MM.1S (cell line): ENCODE results near the gene DENND1C.

Source experiments
- EZH2 ChIP-seq: fragments of 300-600 bp; sonication (generic); optimal IDR thresholded peaks from 2 replicates; pipeline ENCODE3; 2017; ENCODE audit warnings: low read depth, mild to moderate bottlenecking, antibody characterized with exemption, low read length, mixed read lengths
- EZH2phosphoT487 ChIP-seq: fragments of 300-600 bp; sonication (generic); IDR thresholded peaks from 2 replicates; pipeline ENCODE4 v1.6.1; 2018; ENCODE audit warnings: antibody characterized with exemption, low read length
- TF ChIP-seq, protein P1 (sequence below): fragments of 300-600 bp; sonication (generic); IDR thresholded peaks from 2 replicates; pipeline ENCODE4 v1.5.1; 2016; ENCODE audit warnings: antibody characterized with exemption, low read length, mixed read lengths

DNA sequence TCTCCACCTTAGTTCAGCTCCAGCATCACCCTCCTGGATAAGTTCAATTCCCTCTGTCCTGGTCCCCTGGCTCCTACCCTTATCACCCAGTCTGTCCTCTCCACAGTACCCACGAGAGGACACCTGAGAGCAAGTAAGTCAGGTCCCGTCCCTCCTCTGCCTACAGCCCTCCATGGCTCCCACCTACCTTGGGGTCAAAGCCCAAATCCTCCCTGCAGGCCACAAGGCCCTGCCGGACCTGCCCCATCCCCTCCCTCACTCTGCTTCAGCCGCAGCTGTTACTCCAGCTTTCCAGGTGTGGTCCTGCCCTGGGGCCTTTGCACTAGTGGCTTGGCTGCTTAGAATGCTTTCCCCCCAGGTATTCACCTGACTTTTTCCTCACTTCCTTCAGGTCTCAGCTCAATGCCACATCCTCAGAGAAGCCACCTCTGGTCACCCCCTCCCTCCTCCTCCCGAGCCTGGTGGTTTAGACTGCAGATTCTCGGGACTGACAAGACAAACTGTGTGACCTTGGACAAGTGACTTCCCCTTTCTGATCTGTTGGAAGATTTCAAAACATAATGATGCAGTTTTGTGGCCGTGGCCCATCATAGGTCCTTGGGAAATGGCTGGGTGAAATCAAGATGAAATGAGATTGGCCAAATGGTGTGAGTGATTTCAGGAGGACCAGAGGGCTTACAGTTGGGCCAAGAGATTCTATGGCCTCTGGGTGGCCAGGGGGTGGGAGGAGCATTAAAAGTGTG is 16.9 kb upstream of the DENND1C start:
- TF ChIP-seq, protein P1, sequence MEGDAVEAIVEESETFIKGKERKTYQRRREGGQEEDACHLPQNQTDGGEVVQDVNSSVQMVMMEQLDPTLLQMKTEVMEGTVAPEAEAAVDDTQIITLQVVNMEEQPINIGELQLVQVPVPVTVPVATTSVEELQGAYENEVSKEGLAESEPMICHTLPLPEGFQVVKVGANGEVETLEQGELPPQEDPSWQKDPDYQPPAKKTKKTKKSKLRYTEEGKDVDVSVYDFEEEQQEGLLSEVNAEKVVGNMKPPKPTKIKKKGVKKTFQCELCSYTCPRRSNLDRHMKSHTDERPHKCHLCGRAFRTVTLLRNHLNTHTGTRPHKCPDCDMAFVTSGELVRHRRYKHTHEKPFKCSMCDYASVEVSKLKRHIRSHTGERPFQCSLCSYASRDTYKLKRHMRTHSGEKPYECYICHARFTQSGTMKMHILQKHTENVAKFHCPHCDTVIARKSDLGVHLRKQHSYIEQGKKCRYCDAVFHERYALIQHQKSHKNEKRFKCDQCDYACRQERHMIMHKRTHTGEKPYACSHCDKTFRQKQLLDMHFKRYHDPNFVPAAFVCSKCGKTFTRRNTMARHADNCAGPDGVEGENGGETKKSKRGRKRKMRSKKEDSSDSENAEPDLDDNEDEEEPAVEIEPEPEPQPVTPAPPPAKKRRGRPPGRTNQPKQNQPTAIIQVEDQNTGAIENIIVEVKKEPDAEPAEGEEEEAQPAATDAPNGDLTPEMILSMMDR: no peak
- TF ChIP-seq EZH2phosphoT487: no peak
- no peak for TF ChIP-seq EZH2
